GM18502 (cell line): ENCODE measurements around the gene SASH3.
"Not testable (repeated sequence)": the region's sequence is repeated elsewhere in the genome, so short reads cannot be mapped to it uniquely, and the experiment has no call there.

ENCODE experiments used
- ATAC-seq: cut with Tn5 transposase; IDR thresholded peaks from one replicate; pipeline ENCODE4 v1.9.1; 2021; ENCODE audit warnings: mild to moderate bottlenecking; ENCODE audit not compliant: unreplicated experiment, poor library complexity

Gene SASH3

GRCh38 chrX:129779747-129780146 lies at the start of gene SASH3:
TSS of gene SASH3 (plus strand) at chrX:129779949. CDS start at chrX:129780098, 149 bp downstream.
- ATAC-seq = peak; percentile 30

GRCh38 chrX:129731228-129731627 lies 48.5 kb upstream of the SASH3 start:
- no peak for ATAC-seq

- ATAC-seq = no peak
These were observed 46.9 kb upstream of the SASH3 start for GRCh38 chrX:129732857-129733256.

GRCh38 chrX:129733335-129733734 lies 46.4 kb upstream of the SASH3 start:
- no peak for ATAC-seq

GRCh38 chrX:129736491-129736890 lies 43.3 kb upstream of the SASH3 start:
- ATAC-seq = no peak

GRCh38 chrX:129737916-129738315 lies 41.8 kb upstream of the SASH3 start:
- ATAC-seq = no peak

- no peak for ATAC-seq
These were observed 41.1 kb upstream of the SASH3 start, which contains the start of gene XPNPEP2 for GRCh38 chrX:129738466-129739308. TSS of gene XPNPEP2 (plus strand) at chrX:129738979. CDS start at chrX:129739214, 235 bp downstream.

GRCh38 chrX:129739578-129739977 lies 40.2 kb upstream of the SASH3 start:
- ATAC-seq = no peak

- ATAC-seq = no peak
These were observed 37.6 kb upstream of the SASH3 start for GRCh38 chrX:129741880-129742758.

GRCh38 chrX:129742759-129743152 lies 37.0 kb upstream of the SASH3 start:
- not testable (repeated sequence) for ATAC-seq

GRCh38 chrX:129743821-129744220 lies 35.9 kb upstream of the SASH3 start:
- ATAC-seq = no peak

GRCh38 chrX:129744861-129745321 lies 34.9 kb upstream of the SASH3 start:
- ATAC-seq = no peak

- ATAC-seq = no peak
These were observed 32.9 kb upstream of the SASH3 start for GRCh38 chrX:129746557-129747470.

- ATAC-seq = no peak
These were observed 32.2 kb upstream of the SASH3 start for GRCh38 chrX:129747533-129747932.

- ATAC-seq = no peak
These were observed 31.4 kb upstream of the SASH3 start for GRCh38 chrX:129748305-129748704.

- ATAC-seq = no peak
These were observed 30.7 kb upstream of the SASH3 start for GRCh38 chrX:129749069-129749468.

- no peak for ATAC-seq
These were observed 28.8 kb upstream of the SASH3 start for GRCh38 chrX:129750971-129751370.

GRCh38 chrX:129754056-129755024 lies 25.4 kb upstream of the SASH3 start:
- ATAC-seq = no peak
